GM18517 (cell line): ENCODE data around the gene FLG2.
"Not testable (repeated sequence)": the region's sequence is repeated elsewhere in the genome, so short reads cannot be mapped to it uniquely, and the experiment has no call there.

Experiments
- ATAC-seq: cut with Tn5 transposase; IDR thresholded peaks from one replicate; pipeline ENCODE4 v1.9.1; 2021; ENCODE audit warnings: mild to moderate bottlenecking, moderate library complexity; ENCODE audit not compliant: unreplicated experiment

Gene FLG2

DNA sequence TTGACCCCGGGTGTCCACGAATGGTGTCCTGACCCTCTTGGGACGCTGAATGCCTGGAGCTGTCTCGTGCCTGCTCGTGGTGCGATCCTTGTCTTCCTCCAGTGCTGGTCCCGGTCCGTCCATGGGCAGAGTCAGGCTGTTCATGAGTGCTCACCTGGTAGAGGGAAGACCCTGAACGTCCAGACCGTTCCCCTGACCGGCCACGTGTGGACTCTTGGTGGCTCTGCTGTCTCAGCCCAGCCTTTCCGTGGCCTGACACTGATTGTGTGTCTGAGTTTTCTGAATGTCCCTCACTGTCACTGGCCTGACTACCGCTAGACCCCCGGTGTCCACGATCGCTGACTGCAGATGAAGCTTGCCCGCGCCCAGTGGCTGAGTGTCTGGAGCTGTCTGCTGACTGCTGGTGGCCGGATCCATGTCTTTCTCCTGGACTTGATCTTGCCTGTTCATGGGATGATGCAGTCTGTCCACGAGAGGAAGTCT, 46.4 kb downstream of the FLG2 start:
- ATAC-seq: no peak

DNA sequence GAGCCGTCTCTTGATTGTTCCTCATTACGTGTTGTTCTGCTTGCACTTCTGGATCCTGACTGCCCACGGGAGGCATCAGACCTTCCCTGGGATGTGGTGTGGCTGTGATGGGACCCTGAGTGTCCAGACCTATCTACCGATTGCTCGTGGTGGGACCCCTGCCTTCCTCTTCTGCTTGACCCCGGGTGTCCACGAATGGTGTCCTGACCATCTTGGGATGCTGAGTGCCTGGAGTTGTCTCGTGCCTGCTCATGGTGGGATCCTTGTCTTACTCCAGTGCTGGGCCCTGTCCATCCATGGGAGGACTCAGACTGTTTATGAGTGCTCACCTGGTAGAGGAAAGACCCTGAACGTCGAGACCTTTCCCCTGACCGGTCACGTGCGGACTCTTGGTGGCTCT, 47.6 kb downstream of the FLG2 start:
- not testable (repeated sequence) for ATAC-seq

GRCh38 chr1:152309955-152310354, 49.9 kb downstream of the FLG2 start:
- ATAC-seq: no peak

GRCh38 chr1:152309320-152309901, 50.4 kb downstream of the FLG2 start:
- not testable (repeated sequence) for ATAC-seq

DNA sequence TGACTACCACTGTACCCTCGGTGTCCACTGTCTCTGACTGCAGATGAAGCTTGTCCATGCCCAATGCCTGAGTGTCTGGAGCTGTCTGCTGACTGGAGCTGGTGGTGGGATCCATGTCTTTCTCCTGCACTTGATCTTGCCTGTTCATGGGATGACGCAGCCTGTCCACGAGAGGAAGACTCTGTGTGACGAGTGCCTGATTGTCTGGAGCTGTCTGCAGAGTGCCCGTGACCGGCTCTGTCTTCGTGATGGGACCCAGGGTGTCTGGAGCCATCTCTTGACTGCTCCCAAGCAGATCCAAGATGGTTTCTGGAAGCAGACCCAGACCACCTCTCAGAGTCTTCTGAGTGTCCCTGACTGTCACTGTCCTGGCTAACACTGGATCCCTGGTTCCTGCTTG, 51.0 kb downstream of the FLG2 start:
- ATAC-seq: not testable (repeated sequence)

- not testable (repeated sequence) for ATAC-seq
Observed at GRCh38 chr1:152307970-152308369, 51.8 kb downstream of the FLG2 start.

- not testable (repeated sequence) for ATAC-seq
Observed at GRCh38 chr1:152306123-152306522, 53.7 kb downstream of the FLG2 start.

DNA sequence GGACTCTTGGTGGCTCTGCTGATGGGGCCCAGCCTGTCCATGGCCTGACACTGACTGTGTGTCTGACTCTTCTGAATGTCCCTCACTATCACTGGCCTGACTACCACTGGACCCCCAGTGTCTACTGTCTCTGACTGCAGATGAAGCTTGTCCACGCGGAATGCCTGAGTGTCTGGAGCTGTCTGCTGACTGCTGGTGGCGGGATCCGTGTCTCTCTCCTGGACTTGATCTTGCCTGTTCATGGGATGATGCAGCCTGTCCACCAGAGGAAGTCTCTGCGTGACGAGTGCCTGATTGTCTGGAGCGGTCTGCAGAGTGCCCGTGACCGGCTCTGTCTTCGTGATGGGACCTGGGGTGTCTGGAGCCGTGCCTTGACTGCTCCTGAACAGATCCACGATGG, 55.0 kb downstream of the FLG2 start:
- not testable (repeated sequence) for ATAC-seq

DNA sequence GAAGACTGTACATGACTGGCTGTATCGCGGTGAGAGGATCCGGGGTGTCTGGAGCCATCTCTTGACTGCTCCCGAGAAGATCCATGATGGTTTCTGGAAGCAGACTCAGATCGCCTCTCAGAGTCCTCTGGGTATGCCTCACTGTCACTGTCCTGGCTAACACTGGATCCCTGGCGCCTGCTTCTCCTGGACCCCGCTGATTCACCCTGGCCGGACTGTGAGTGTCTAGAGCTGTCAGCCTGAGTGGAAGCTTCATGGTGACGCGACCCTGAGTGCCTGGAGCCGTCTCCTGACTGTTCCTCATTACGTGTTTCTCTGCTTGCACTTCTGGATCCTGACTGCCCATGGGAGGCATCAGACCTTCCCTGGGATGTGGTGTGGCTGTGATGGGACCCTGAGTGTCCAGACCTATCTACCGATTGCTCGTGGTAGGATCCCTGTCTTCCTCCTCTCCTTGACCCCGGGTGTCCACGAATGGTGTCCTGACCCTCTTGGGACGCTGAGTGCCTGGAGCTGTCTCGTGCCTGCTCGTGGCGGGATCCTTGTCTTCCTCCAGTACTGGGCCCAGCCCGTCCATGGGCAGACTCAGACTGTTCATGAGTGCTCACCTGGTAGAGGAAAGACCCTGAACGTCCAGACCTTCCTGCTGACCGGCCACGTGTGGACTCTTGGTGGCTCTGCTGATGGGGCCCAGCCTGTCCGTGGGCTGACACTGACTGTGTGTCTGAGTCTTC, 56.5 kb downstream of the FLG2 start:
- not testable (repeated sequence) for ATAC-seq
